IPS-15b (cell line): ENCODE measurements around the gene SLC43A1.

Experiments used
- H3K27me3 ChIP-seq: one replicate; pipeline ENCODE4 v1.6.1; 2013; ENCODE audit warnings: low read length; ENCODE audit not compliant: control insufficient read depth, insufficient read depth
- H3K36me3 ChIP-seq: one replicate; pipeline ENCODE4 v1.6.1; 2013; ENCODE audit warnings: low read length; ENCODE audit not compliant: control insufficient read depth, insufficient read depth
- H3K4me1 ChIP-seq: one replicate; pipeline ENCODE4 v1.6.1; 2013; ENCODE audit warnings: mild to moderate bottlenecking, low read length; ENCODE audit not compliant: control insufficient read depth, insufficient read depth
- H3K4me3 ChIP-seq: one replicate; pipeline ENCODE4 v1.5.1; 2013; ENCODE audit warnings: low read depth, low read length
- H3K9ac ChIP-seq: one replicate; pipeline ENCODE4 v1.6.1; 2013; ENCODE audit warnings: low read depth, mild to moderate bottlenecking, low read length
- H3K9me3 ChIP-seq: one replicate; pipeline ENCODE4 v1.6.1; 2013; ENCODE audit warnings: mild to moderate bottlenecking, low read length; ENCODE audit not compliant: control insufficient read depth, insufficient read depth

Gene SLC43A1

GRCh38 chr11:57502870-57503269 is 12.6 kb downstream of the SLC43A1 start:
- H3K4me1 ChIP-seq: peaks cover 4% of the 10 kb centered on the region
- no peaks in the 10 kb centered on the region for H3K27me3 ChIP-seq
- H3K36me3 ChIP-seq: no peaks in the 10 kb centered on the region
- H3K9ac ChIP-seq: no peak overlapping the region
- H3K9me3 ChIP-seq: no peaks in the 10 kb centered on the region
- no peak overlapping the region for H3K4me3 ChIP-seq

- Histone ChIP-seq H3K4me1 (peaks cover 4% of the 10 kb centered on the region), H3K27me3 (no peaks in the 10 kb centered on the region), H3K9me3 (no peaks in the 10 kb centered on the region), H3K9ac (no peak overlapping the region), H3K36me3 (no peaks in the 10 kb centered on the region), H3K4me3 (no peak overlapping the region)
Observed at GRCh38 chr11:57502376-57502775, 13.1 kb downstream of the SLC43A1 start.

- Histone ChIP-seq H3K9me3 (no peaks in the 10 kb centered on the region), H3K36me3 (no peaks in the 10 kb centered on the region), H3K4me1 (peaks cover 4% of the 10 kb centered on the region), H3K9ac (no peak overlapping the region), H3K27me3 (no peaks in the 10 kb centered on the region), H3K4me3 (no peak overlapping the region)
Observed at GRCh38 chr11:57501953-57502352, 13.5 kb downstream of the SLC43A1 start.

- no peaks in the 10 kb centered on the region for H3K9me3 ChIP-seq
- H3K9ac ChIP-seq: no peak overlapping the region
- H3K4me1 ChIP-seq: peaks cover 4% of the 10 kb centered on the region
- no peak overlapping the region for H3K4me3 ChIP-seq
- no peaks in the 10 kb centered on the region for H3K36me3 ChIP-seq
- H3K27me3 ChIP-seq: no peaks in the 10 kb centered on the region
Observed at GRCh38 chr11:57500926-57501325, 14.6 kb downstream of the SLC43A1 start.

- Histone ChIP-seq H3K9me3 (no peaks in the 10 kb centered on the region), H3K4me1 (peaks cover 4% of the 10 kb centered on the region), H3K36me3 (no peaks in the 10 kb centered on the region), H3K9ac (no peak overlapping the region), H3K4me3 (no peak overlapping the region), H3K27me3 (no peaks in the 10 kb centered on the region)
Observed at GRCh38 chr11:57500515-57500914, 15.0 kb downstream of the SLC43A1 start.

GRCh38 chr11:57499983-57500461 is 15.5 kb downstream of the SLC43A1 start:
- Histone ChIP-seq H3K36me3 (no peaks in the 10 kb centered on the region), H3K4me1 (peaks cover 4% of the 10 kb centered on the region), H3K4me3 (peak overlapping the region; percentile 38), H3K9me3 (no peaks in the 10 kb centered on the region), H3K27me3 (no peaks in the 10 kb centered on the region), H3K9ac (no peak overlapping the region)

- no peak overlapping the region for H3K9ac ChIP-seq
- no peaks in the 10 kb centered on the region for H3K27me3 ChIP-seq
- no peaks in the 10 kb centered on the region for H3K9me3 ChIP-seq
- no peaks in the 10 kb centered on the region for H3K36me3 ChIP-seq
- H3K4me1 ChIP-seq: peaks cover 4% of the 10 kb centered on the region
- peak overlapping the region; percentile 48 for H3K4me3 ChIP-seq
Observed at GRCh38 chr11:57499413-57499982, 16.0 kb downstream of the SLC43A1 start.

GRCh38 chr11:57498540-57498939 is 17.0 kb downstream of the SLC43A1 start:
- H3K27me3 ChIP-seq: no peaks in the 10 kb centered on the region
- H3K9ac ChIP-seq: no peak overlapping the region
- H3K4me3 ChIP-seq: no peak overlapping the region
- no peaks in the 10 kb centered on the region for H3K9me3 ChIP-seq
- peaks cover 8% of the 10 kb centered on the region for H3K4me1 ChIP-seq
- peaks cover 7% of the 10 kb centered on the region for H3K36me3 ChIP-seq

GRCh38 chr11:57497303-57498247 is 17.9 kb downstream of the SLC43A1 start:
- Histone ChIP-seq H3K36me3 (peaks cover 7% of the 10 kb centered on the region), H3K4me3 (no peak overlapping the region), H3K9ac (no peak overlapping the region), H3K27me3 (no peaks in the 10 kb centered on the region), H3K4me1 (peaks cover 10% of the 10 kb centered on the region), H3K9me3 (no peaks in the 10 kb centered on the region)

GRCh38 chr11:57496109-57496820 is 19.2 kb downstream of the SLC43A1 start:
- Histone ChIP-seq H3K4me1 (peaks cover 10% of the 10 kb centered on the region), H3K9ac (no peak overlapping the region), H3K27me3 (no peaks in the 10 kb centered on the region), H3K4me3 (no peak overlapping the region), H3K9me3 (no peaks in the 10 kb centered on the region), H3K36me3 (peaks cover 10% of the 10 kb centered on the region)

GRCh38 chr11:57493507-57494503 is 21.7 kb downstream of the SLC43A1 start:
- peaks cover 14% of the 10 kb centered on the region for H3K36me3 ChIP-seq
- no peaks in the 10 kb centered on the region for H3K27me3 ChIP-seq
- no peaks in the 10 kb centered on the region for H3K9me3 ChIP-seq
- peak overlapping the region; percentile 56 for H3K9ac ChIP-seq
- no peak overlapping the region for H3K4me3 ChIP-seq
- peaks cover 7% of the 10 kb centered on the region for H3K4me1 ChIP-seq
